HG03064 (cell line): ENCODE measurements around the gene VAV2.
"Not testable (repeated sequence)": the region's sequence is repeated elsewhere in the genome, so short reads cannot be mapped to it uniquely, and the experiment has no call there.

ENCODE experiments used
- ATAC-seq: cut with Tn5 transposase; IDR thresholded peaks from one replicate; pipeline ENCODE4 v1.9.1; 2021; ENCODE audit warnings: low read depth; ENCODE audit not compliant: unreplicated experiment

Gene VAV2

DNA sequence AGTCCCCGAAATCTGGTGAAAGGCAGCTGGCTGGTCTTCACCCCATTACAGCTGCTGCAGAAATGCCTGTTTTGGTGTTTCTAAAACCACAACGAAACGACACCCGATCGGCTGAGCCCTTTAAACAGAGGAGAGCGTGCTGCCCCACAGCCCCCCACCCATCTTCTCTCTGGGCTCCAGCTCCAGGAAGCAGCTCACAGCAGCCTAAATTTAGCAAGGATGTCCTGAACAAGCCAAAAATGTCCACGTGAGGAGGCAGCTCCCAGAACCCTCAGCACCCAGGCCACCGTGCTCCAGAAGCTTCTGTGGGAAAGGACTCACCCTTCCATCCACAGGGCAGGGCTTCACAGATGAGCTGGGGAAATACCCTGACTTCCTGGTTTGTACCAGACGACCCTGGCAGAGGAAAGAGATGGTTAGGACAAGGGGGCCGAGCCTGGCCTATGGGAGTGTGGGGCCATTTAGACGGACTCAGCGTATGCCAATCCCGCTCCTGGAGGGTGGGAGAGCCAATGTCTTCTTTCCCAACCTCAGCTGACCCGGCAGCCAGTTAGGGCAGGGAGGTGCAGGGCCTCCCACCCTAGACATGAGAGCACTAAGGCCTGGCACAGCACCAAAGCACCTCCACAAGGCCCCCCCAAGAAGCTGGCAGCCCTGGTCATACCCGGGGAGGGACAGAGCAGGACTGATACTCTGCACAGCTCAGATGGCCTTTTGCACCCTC, 214.9 kb downstream of the VAV2 start:
- no peak for ATAC-seq

DNA sequence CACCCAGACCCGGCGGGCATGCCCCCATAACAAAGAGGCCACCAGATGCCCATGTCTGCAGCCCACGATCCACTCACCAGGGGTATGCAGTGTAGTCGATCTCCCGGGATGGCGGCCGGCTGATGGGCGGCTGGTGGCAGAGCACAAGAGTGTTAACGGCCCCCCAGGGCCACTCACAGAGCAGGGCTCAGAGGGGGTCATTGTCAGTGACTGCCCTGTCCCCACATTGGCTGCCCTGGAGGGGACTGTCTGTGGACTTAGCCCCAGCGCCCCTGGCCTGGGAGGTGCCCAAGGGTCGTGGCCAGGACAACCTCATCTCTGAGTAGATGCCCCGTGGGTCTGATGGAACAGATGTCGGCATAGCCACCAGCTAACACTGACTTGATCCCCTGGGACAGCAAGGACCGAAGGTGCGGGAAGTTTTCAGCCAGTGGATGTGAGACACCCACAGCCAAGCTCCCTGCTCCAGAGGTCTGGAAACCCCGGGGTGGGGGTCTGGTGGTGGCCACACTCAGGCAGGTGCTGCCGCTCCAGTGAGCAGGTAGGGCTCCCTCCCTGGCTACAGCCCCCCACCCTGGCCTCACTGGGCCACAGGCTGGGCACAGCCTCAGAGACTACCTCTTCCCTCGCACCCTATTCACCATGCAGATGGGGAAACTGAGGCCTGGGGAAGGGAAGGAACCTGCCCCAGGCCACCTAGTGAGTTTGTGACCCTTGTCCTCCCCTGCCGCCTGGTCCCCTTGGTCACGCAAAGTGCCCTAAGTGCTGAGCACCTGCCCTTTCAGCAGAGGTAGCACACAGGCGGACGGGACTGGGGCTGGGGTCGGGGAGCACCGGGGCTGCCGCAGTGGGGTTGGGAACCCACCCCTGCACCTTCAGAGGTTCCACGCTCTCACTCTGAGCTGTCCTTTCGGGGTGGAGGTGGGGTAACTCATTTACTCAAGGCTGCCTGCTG, 215.9 kb downstream of the VAV2 start:
- no peak for ATAC-seq

DNA sequence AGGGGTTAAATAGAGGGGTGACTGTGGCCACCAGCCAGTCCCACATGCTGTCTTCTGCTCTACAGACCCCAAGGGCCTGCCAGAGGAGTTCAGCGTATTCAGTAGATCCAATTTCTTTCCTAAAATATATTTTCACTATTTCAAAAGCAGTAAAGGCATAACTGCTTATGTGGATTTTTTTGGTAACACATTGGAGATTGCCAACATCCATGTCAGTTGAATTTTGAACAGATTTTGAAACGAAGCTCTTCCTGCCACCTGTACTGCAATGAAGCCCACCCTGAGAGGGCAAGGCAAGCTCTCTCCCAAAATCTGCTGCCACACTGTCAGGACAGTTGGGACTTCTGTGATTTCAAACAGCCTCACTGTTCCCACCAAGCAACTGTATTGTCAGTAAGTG, 216.8 kb downstream of the VAV2 start:
- ATAC-seq, result no peak

DNA sequence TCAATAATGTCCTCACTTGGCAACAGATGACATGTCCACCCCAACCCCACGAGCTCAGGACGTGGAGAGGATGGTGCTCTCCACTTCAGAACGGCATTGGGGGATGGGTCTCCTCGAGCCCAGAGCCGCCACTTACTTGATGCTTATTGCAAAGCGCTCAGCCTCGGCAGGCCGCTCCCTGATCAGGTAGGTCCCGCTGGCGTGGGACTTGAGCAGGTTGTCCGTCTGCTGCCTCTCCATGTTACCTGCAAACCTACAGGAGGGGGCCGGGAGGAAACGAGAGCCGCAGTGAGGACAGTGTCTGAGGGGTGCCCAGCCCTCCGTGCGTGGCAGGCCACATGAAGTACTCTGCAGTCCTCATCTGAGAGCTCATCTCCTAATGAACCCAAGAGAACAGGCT, 217.3 kb downstream of the VAV2 start:
- no peak for ATAC-seq

DNA sequence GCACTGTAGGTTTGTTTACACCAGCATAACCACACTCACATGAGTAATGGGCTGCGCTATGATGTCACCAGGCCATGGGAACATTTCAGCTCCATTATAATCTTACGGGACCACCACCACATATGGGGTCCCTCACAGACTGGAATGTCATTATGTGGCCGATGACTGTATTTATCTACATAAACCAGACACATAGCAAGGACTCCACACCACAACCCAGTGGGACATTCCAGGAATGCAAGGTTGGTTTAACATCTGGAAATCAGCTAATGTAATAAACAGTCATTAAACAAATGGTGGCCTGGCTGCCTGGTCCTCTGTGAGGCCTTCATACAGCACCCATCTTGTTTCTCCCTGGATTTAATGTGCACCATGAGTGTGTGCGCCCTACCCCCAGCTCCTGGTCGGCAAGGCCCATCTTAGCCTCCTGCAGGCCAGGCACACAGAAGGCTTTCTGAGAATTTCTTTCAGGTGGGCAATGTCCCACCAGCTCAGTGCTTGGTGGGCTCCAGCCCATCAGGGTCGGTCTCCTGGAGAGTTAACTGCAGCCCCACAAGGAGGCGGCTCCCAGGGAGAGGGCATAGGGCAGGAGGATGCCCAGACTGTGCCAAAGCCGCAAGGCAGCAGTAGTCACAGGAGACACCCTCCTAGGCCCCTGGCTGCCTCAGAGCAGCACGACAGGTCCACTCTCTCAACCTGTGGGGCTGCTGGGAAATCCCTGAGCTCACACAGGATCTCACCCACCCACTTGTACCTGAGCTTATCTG, 218.1 kb downstream of the VAV2 start:
- no peak for ATAC-seq

DNA sequence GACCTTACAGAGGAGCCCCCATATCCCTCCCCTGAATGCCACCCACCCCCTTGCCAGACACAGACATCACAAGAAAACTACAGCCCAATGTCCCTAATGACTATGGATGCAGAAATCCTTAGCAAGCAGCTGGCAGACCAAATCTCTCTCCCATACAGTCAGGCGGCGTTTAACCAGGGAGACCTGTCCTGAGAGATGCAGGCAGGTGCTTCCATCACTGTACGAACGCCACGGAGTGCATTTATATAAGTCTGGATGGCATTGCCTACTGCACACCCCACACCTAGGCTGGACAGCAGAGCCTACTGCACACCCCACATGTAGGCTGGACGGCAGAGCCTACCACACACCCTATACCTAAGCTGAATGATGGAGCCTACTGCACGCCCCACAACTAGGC, 219.5 kb downstream of the VAV2 start:
- no peak for ATAC-seq

DNA sequence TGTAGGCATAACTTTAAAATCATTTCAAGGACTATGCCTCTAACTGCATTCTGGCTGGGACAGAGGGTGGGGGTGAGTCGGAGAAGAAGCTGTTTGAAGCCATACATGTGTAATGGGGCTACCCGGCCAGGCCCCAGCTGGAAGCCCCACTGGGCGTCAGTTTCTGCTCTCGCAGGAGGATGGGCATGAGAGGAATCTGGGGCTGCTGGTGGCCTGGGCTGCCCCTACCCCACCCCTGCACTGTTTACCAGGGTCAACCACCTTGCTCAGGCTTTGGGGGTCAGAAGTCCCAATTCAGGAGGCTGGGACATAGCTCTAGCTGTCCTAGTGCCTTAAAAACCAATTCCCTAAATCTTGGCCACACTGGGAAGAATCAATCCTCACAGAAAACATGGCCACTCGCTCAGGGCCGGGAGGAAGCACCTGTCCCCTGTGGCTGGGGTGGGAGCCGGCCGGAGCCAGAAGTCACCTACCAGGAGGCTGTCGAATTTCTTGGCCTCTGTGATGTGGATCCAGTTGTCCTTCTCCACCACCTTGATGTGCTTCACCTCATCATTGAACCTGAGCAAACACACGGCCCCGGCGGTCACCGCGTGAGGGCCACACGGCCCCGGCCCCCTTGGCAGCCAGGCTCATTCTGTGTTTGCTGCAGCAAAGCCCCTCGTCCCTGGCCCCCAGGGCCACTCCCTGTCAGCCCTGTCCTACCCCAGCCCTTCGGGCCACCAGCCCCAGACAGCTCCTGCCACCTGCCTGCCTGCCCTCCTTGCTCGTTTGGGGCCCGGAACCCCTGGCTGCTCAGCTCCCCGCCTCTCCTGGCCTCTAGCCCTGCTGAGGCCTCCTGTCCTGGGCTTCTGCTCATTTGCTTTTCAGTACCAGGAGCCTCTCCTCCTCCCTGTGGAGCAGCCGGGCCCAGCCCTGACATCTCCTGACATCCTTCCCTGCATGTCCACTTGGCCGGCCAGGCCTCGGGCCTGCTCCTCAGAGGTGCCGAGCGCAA, 220.3 kb downstream of the VAV2 start:
- ATAC-seq, result no peak

DNA sequence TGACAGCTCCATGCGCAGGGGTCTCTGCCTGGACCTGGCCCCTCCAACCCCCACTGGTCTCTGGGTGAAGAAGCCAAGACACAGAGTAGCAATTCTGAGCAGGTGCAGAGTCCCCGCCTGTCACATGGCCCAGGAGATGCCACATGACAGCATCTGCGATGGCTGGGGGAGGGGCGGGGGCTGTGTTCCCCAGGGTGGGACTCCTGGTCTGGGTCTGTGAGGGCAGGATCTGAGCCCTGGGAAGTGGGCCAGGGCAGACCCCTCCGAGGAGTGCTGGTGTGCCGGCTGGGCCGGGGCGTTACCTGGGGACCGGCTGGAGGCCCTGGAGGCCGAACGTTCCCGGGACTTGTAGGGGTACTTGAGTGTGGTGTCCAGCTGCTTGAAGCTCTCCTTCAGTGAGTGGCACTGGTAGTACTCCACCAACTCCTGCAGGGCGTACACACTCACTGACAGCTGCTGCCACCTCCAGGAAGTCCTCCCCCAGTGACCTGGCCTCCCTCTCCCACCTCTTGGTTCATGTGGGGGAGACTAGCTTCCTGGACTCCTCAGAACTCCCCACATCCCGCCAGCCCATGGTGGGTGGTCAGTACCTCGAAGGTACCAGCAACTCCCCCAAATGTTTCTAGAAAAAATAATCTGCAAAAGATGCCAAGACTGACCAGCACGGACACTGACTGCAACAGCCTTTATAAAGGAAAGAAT, 221.9 kb downstream of the VAV2 start:
- ATAC-seq, result no peak

DNA sequence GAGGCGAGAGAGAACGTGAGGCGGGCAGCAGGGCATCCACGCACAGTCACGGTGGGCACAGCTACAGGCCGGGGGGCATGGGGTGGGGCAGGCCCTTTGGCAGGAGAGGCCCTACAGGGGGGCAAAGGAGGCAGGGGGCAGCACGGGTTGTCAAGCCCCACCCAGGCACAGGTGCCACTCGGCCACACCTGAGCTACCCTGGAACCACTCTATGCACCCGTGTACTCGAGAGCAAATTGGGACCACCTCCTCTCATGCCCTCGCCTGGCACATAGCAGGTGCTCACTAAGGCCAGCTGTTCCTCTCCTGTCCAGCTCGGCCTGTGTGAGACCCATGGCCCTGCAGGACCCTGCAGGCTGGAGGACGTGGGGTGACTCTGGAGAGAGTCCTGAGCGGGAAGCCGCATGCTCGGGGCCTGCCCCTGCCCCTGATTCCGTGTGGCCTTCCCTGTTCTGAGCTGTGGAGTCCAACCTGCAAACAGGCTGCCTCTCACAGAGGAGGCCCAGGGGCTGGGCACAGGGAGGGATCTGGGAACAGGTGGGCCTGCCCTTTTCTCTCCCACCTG, 222.5 kb downstream of the VAV2 start:
- no peak for ATAC-seq

DNA sequence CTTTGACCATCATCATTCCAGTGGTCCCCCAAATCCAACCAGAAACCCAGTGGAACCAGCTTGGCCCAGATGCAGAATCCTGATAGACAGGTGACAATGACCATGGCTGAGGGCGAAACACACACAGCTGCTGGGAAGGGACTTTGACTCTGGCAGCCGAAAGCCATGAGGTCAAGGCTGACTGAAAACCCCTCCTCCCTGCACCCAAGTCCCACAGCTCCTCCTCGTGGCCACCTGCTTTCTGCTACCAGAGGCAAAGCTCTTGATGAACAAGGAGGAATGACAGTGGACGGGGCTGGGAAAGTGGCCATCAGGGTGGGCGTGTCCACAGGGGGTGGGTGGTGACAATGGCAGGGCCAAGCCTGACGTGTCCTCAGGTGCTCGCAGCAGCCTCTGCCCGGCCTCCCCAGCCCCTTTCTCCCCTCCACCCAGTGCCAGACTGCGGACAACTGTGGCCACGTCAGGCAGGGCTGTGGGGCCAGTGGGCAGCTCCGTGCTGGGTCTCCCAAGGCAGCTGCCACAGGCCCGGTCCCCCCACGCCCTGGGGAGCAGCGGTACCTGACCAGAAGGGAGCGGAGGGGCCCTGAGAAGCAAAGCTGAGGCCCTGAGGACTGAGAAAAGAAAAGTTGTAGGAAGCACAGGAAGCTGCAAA, 223.1 kb downstream of the VAV2 start:
- ATAC-seq, result no peak

DNA sequence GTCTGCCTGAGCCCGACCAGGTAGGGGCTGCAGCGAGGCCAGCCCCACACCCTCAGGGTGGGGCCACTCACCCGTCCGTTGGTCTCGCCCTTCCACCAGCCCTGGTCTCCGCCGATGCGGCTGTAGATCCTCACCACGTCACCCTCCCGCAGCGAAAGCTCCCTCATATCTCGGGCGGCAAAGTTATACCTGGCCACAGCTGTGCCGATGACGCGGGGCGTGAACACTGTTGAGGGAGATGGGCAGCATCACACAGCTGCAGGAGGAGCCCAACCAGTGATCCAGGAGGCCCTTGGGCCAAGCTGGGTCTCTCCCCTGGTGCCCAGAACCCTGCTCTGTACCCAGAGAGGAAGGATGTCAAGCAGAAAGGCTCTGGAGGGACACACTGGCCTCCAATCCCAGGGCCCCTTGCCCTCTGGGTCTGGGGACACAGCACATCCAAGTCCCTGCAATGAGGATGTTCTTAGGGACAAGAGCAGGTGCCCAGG, 223.7 kb downstream of the VAV2 start:
- no peak for ATAC-seq

DNA sequence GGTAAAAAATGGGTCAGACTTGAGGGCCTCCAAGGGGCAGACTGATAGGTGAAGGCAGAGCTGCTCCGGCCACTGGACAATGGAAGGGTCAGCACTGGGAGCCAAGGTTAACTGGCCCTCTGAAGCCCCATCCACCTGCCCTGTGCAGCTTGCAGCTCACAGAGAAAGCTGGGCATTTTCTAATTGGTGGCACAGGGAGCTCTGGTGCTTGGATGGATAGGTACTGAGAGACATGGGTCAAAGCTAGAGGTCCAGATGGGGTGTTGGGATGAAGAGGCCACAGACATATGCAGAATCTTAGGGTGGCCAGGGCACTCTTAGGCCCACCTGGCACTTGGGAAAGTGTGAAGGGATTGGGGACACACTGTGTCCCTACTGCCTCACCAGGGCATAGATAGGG, 224.5 kb downstream of the VAV2 start:
- no peak for ATAC-seq

DNA sequence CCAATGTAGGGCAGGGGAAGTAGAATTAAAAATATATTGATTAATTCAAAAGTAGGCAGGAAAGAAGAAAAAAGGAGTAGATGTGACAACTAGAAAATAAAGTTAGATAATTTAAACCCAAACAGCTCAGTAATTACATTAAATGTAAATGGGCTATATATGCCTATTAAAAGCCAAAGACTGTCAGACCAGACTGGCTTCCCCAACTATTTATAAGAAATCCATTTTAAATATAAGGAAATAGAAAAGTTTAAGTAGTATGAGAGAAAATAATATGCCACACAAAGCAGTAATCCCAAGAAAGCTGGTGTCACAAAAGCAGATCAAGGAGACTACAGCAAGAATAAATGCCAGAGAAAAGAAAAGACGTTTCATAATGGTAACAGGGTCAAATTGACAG, 225.1 kb downstream of the VAV2 start:
- ATAC-seq, result no peak

DNA sequence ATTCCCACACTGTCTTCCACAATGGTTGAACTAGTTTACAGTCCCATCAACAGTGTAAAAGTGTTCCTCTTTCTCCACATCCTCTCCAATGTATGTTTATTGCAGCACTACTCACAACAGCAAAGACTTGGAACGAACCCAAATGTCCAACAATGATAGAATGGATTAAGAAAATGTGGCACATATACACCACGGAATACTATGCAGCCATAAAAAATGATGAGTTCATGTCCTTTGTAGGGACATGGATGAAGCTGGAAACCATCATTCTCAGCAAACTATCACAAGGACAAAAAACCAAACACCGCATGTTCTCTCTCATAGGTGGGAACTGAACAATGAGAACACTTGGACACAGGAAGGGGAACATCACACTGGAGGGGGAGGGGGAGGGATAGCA, 225.9 kb downstream of the VAV2 start:
- ATAC-seq, result not testable (repeated sequence)

DNA sequence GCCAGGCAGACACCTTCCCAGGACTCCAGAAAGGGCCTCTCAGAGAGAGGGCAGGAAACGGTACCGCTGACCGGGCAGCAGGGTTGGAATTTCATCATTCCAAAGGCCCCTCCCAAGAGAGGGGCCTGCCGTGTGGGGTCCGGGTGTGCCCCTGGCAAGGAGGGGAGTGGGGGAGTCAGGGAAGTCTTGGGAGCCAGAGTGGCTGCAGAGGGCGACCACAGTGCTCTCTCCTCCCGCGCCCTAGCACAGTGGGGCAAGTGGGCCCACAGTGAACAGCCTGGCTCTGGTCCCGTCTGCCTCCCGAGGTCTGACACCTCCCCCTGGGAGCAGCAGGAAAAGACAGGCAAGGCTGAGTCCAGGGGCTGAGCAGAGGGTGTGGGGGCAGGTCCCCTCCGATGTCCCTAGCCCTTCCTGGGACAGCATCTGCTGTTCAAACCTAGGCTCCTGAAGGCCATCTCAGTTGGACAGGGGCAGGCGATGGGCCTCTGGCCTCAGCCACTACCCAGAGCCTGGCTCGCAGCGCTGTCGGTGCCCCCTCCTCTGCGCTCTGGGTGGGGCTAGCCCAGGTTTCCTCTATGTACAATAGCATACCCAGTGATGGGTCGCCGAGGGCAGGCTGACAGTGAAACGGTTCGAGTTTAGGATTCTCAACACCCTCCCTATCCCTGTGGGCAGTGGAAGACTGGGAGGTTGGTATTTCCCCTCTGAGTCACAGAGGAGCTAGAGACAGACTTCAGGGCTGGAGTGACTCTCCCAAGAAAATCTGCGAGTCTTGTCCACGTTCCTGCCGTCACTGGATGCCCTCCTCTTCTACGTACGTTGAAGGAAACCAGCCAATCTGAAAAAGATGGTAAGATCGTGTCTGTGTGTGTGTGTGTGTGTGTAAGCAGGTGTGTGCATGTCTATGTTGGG, 228.6 kb downstream of the VAV2 start:
- ATAC-seq, result no peak

DNA sequence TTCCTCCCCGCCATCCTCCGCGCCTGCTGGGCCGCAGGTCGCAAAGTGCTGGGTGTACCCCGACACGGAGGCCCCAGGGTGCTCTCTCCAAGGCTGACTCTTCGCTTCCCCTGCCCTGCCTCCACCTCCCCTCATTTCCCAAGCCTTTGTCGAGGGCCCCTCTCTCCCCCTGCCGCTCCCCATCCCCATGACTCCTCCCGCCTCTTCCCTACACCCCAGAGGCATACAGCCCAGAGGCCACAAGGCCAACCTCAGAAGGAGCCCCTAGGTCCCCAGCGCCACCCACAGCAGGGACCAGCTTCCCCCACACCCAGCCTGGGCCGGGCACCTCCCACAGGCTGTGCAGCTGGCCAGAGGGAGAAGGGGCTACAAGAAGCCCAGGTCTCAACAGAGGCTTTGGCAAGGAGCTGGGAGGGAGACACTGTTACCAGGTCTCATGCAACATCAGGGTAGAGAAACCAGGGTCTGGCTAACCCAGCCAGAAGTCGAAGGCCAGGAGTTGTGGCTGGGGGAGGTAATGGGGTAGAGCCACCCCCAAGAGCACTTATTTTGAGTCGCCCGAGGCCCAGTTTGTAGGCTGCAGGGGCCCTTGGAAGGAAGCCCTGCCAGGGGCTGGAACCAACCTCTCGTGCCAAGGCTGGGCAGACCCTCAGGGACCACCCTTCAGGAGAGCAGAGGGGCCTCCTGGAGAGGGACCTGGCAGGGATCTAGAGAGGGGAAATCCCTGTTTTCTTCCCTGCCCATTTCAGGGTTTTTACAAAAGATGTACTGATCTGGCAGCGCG, 229.4 kb downstream of the VAV2 start:
- no peak for ATAC-seq
